Uterus (tissue), 4 donors: Measurements from ENCODE around the gene LYRM9. TPM values are rescaled to one million over a fixed set of nuclear protein-coding genes. Genes with fewer than 3 reads are reported as not detected.

ENCODE experiments used
- DNase-seq, 2 donors: peaks; one replicate each; pipeline ENCODE4 v3.0.0-alpha.2; 2019 to 2020
- H3K27ac ChIP-seq, 2 donors: fragments of 200-600 bp; sonication (generic); 1 replicate in 1 of 2; 2 replicates in 1 of 2; pipeline ENCODE4 v1.5.1; 2016 to 2018
- H3K27me3 ChIP-seq, 2 donors: fragments of 200-600 bp; sonication (generic); one replicate each; pipeline ENCODE4 v1.5.1; 2018 to 2019; ENCODE audit warnings: control low read depth in 1 of 2
- H3K36me3 ChIP-seq, 2 donors: fragments of 200-600 bp; sonication (generic); one replicate each; pipeline ENCODE4 v1.5.1; 2019; ENCODE audit warnings: control low read depth in 1 of 2
- H3K4me1 ChIP-seq, 2 donors: fragments of 200-600 bp; sonication (generic); one replicate each; pipeline ENCODE4 v1.5.1; 2018 to 2019; ENCODE audit warnings: control low read depth in 1 of 2
- H3K4me3 ChIP-seq, 2 donors: fragments of 200-600 bp; sonication (generic); 1 replicate in 1 of 2; 2 replicates in 1 of 2; pipeline ENCODE4 v1.5.1; 2018 to 2019; ENCODE audit warnings: mild to moderate bottlenecking in 1 of 2
- H3K9me3 ChIP-seq, 2 donors: fragments of 200-600 bp; sonication (generic); one replicate each; pipeline ENCODE4 v1.5.1; 2019; ENCODE audit warnings: control low read depth in 1 of 2
- POLR2A ChIP-seq, 2 donors: fragments of 450-650 bp; IDR thresholded peaks; one replicate each; pipeline ENCODE4 v1.6.1; 2016; ENCODE audit warnings: antibody characterized with exemption in 2 of 2, mild to moderate bottlenecking in 1 of 2, moderate library complexity in 1 of 2
- intact Hi-C: fragments of 100-400 bp; cut with DNase I; formaldehyde crosslinking; loops from one replicate; pipeline ENCODE4 v1.15.1; 2023; ENCODE audit warnings: low total_unique reads
- total RNA-seq, 4 donors: library from RNA; depleted of rRNA in 3 of 4; stranded (reverse); fragments of >200 nt in 3 of 4; gene quantifications; one replicate each; pipeline versions ENCODE4 v1.1.0 to v1.2.4, GENCODE V29; 2014 to 2023
- TF ChIP-seq, protein P1 (sequence below), 4 experiments: fragments of 200-600 bp in 2 of 4; fragments of 450-650 bp in 2 of 4; sonication (generic) in 2 of 4; IDR thresholded peaks; one replicate each; pipeline ENCODE4 v1.5.1; 2016 to 2019; ENCODE audit warnings: antibody characterized with exemption in 4 of 4, mild to moderate bottlenecking in 2 of 4, moderate library complexity in 1 of 4
- donor health status: DM: yes; HTN: yes; CAD: no.

The LYRM9 gene
- total RNA-seq, 4 donors from 2014 or later, result 3.3 to 31.4 (median 25.6) TPM

DNA sequence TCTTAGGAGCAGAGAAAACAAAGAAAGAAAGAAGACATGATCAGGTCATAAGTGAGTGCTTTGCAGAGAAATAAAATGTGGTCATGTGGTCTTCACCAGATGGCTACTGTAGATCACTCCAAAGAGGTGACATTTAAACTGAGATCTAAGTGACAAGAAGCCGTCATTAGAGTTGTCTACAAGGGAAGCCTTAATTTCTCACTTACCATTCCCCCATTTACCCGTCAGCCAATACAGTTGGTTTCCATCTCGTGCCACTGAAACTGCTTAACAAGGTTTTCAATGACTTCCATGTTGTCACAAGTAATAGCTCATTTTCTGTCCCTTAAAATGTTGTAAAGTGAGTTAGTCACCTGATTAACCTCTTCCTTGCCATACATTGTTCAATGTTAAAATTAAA is 6.4 kb upstream of the LYRM9 start:
- no peak for DNase-seq
- intact Hi-C loops, result no loop called here
- H3K9me3 ChIP-seq, result no peaks in the 10 kb centered on the region
- H3K4me3 ChIP-seq, result no peak overlapping the region
- H3K36me3 ChIP-seq, result no peaks in the 10 kb centered on the region
- H3K27me3 ChIP-seq, result no peaks in the 10 kb centered on the region
- TF ChIP-seq, protein P1, sequence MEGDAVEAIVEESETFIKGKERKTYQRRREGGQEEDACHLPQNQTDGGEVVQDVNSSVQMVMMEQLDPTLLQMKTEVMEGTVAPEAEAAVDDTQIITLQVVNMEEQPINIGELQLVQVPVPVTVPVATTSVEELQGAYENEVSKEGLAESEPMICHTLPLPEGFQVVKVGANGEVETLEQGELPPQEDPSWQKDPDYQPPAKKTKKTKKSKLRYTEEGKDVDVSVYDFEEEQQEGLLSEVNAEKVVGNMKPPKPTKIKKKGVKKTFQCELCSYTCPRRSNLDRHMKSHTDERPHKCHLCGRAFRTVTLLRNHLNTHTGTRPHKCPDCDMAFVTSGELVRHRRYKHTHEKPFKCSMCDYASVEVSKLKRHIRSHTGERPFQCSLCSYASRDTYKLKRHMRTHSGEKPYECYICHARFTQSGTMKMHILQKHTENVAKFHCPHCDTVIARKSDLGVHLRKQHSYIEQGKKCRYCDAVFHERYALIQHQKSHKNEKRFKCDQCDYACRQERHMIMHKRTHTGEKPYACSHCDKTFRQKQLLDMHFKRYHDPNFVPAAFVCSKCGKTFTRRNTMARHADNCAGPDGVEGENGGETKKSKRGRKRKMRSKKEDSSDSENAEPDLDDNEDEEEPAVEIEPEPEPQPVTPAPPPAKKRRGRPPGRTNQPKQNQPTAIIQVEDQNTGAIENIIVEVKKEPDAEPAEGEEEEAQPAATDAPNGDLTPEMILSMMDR (IDR thresholded peaks at IDR 0.05), result no peak
- TF ChIP-seq POLR2A (IDR thresholded peaks at IDR 0.05), result no peak
- no peaks in the 10 kb centered on the region for H3K4me1 ChIP-seq
- no peak overlapping the region for H3K27ac ChIP-seq

DNA sequence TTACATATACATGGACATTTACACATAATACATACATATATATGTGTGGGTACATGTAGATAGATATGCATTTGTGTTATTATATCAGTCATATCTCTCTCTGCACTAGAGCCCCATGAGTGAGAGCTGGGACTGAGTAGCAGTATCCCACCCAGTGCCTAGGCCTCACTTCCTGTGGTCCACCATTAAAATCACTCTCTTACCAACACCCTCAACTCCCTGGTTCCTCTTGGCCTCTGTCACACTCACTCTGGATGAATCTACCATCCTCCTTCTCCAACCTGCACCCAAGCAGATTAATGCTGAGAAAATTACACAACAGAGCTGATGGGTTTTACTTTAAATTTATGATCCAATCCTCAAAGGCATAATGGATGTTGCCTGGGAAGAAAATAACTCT is 4.9 kb upstream of the LYRM9 start:
- H3K9me3 ChIP-seq, result no peaks in the 10 kb centered on the region
- H3K27ac ChIP-seq, result no peak overlapping the region
- H3K27me3 ChIP-seq, result no peaks in the 10 kb centered on the region
- no peaks in the 10 kb centered on the region for H3K4me1 ChIP-seq
- no peak overlapping the region for H3K4me3 ChIP-seq
- no peaks in the 10 kb centered on the region for H3K36me3 ChIP-seq
- DNase-seq, result no peak
- TF ChIP-seq, protein P1 (IDR thresholded peaks at IDR 0.05), result no peak
- TF ChIP-seq POLR2A (IDR thresholded peaks at IDR 0.05), result no peak
- intact Hi-C loops, result no loop called here

DNA sequence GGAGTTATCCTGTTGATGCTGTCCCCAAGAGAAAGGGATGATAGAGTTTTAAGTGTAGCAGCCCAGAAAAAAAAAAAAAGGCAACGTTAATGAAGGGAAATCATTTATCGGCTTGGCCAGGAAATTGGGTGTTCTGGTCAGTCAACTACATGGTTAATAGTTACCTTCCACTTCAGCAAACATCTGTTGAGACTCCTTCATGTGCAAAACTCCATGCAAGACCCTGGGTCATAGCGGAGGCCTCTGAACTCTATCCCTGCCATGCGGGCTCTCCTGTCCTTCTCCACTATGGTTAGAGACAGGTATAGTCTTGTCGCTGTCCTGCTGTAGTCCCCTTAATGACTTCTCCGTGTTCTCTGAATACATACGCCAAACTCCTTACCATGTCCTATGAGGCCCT is 3.5 kb upstream of the LYRM9 start:
- Histone ChIP-seq H3K36me3 (no peaks in the 10 kb centered on the region), H3K27ac (no peak overlapping the region), H3K4me3 (no peak overlapping the region), H3K9me3 (no peaks in the 10 kb centered on the region), H3K4me1 (no peaks in the 10 kb centered on the region), H3K27me3 (no peaks in the 10 kb centered on the region)
- DNase-seq, result no peak
- intact Hi-C loops, result no loop called here
- no peak for TF ChIP-seq POLR2A (IDR thresholded peaks at IDR 0.05)
- TF ChIP-seq, protein P1 (IDR thresholded peaks at IDR 0.05), result no peak

DNA sequence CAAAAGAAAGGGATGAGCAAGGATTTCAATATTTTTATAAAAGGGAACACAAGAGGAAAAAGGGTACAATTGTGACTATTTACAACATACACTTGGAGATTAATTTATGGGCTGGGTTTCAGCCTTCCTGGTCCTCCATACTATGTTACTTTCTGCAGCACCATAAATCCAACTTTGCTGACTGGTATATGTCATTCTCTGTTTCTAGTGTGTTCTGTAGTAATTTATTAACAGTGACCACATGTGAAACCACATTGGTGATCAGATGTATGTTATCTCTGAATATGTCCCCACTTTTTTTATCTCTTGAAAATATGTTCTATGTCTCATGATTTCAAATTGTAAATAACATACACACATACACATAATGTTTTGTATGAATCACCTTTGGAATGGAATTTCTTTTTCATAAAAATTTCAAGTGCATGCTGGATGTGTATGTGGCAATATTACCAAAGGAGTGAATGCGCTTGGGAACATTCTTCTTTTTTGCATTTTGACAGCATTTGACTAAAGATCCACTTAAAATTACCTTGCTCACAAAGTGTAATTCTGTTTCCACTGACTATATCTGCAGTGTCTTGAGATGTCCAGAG is 2.9 kb upstream of the LYRM9 start:
- no peak for TF ChIP-seq POLR2A (IDR thresholded peaks at IDR 0.05)
- TF ChIP-seq, protein P1 (IDR thresholded peaks at IDR 0.05), result no peak
- Histone ChIP-seq H3K4me3 (no peak overlapping the region), H3K27ac (no peak overlapping the region), H3K27me3 (no peaks in the 10 kb centered on the region), H3K36me3 (no peaks in the 10 kb centered on the region), H3K9me3 (no peaks in the 10 kb centered on the region), H3K4me1 (no peaks in the 10 kb centered on the region)
- intact Hi-C loops, result no loop called here
- no peak for DNase-seq

DNA sequence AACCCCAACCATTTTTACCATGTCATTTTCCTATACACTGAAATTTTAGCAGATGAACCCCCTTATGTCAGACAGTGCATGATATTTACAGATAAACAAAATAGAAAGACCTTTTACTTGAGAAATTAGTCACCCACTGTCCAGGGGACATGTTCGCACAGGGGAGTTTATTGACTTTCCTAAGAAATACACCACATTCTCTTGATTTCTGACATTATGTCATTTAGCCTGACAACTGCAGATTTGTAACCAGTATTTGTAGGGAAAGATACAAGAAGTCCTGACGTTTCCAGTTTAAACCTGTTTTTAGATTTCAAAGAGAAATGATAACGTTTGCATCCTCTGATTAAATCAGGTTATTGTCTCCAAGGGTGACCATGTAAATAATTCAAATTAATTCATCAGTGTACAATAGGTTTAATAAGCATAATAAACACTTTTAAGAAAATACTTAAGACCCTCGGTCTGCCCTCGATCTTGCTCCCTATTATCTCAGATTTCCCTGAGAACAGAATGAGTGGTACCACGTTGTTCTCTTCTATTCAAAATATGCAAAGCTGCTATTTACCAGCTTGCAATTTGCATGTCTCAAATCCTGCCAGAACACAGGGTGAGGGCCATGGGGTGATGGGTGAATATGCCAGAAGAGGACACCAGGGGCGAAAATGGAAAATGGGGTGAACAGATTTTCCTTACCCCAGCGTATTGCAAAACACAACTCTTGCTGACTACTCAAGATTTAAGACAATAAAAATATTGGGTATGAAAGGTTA is 2.1 kb upstream of the LYRM9 start:
- TF ChIP-seq POLR2A (IDR thresholded peaks at IDR 0.05), result no peak
- TF ChIP-seq, protein P1 (IDR thresholded peaks at IDR 0.05), result no peak
- intact Hi-C loops, result no loop called here
- no peak overlapping the region for H3K27ac ChIP-seq
- no peaks in the 10 kb centered on the region for H3K27me3 ChIP-seq
- H3K4me3 ChIP-seq, result no peak overlapping the region
- no peaks in the 10 kb centered on the region for H3K36me3 ChIP-seq
- no peaks in the 10 kb centered on the region for H3K4me1 ChIP-seq
- DNase-seq, result no peak
- H3K9me3 ChIP-seq, result no peaks in the 10 kb centered on the region
